ENCODE measurements around the gene MAGI2. TPM values are rescaled to one million over a fixed set of nuclear protein-coding genes. Genes with fewer than 3 reads are reported as not detected.

The MAGI2 gene
- total RNA-seq, 1 experiment from 2014 or later = 14.3 TPM

DNA sequence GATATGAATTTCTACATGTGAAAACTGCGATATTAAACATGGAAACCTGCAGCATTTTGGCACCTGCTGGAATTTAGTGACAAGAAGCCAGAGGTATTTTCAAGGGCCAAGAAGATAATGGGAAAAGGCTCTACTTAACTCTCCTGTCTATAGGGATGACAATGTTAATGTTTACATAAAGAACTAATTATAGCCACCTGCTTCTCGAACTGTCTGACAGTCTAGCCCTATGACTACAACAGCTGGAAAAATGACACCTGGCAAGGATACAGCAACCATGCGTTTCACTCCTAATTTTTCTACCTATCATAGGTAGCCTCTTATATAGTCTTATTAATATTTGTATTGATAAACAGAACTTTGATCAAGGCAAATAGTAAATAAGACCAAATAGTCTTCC lies 49.6 kb downstream of the MAGI2 start:
- H3K23ac ChIP-seq (ENCODE audit: insufficient read length, low read depth, low read length) = no peak overlapping the region
- H2BK12ac ChIP-seq (ENCODE audit: insufficient read length, low read depth, low read length) = no peak overlapping the region
- H3K79me1 ChIP-seq (ENCODE audit: insufficient read depth, low read depth, low read length, poor library complexity, severe bottlenecking) = no peaks in the 10 kb centered on the region
- H3K79me2 ChIP-seq (ENCODE audit: insufficient read depth, low read length) = no peaks in the 10 kb centered on the region
- H2AFZ ChIP-seq (ENCODE audit: low read length) = no peak overlapping the region
- H2BK5ac ChIP-seq (ENCODE audit: insufficient read length, low read length) = no peak overlapping the region
- no peak overlapping the region for H3T11ph ChIP-seq (ENCODE audit: low read length)
- no peak overlapping the region for H3K56ac ChIP-seq (ENCODE audit: insufficient read length, low read depth, low read length)
- H3K27me3 Mint-ChIP-seq (ENCODE audit: low read depth) = no peaks in the 10 kb centered on the region
- no peak overlapping the region for H2BK15ac ChIP-seq (ENCODE audit: low read depth, low read length)
- H3K4ac ChIP-seq (ENCODE audit: low read depth, low read length) = no peak overlapping the region
- no peaks in the 10 kb centered on the region for H4K20me1 ChIP-seq (ENCODE audit: control insufficient read depth, insufficient read depth, insufficient read length)
- H3K23me2 ChIP-seq (ENCODE audit: insufficient read length, low read depth, low read length, poor library complexity, severe bottlenecking) = no peaks in the 10 kb centered on the region
- H4K5ac ChIP-seq (ENCODE audit: insufficient read length, low read depth, low read length) = no peak overlapping the region
- no peaks in the 10 kb centered on the region for H3K36me3 Mint-ChIP-seq (ENCODE audit: insufficient read depth in 1 of 3, low read depth in 3 of 3)
- H3K4me2 ChIP-seq (ENCODE audit: insufficient read depth, insufficient read length, low read length) = no peak overlapping the region
- H3K4me1 Mint-ChIP-seq = no peaks in the 10 kb centered on the region
- no peaks in the 10 kb centered on the region for H3K9me3 Mint-ChIP-seq
- H3K18ac ChIP-seq (ENCODE audit: insufficient read length, low read depth, low read length) = no peak overlapping the region
- no peak overlapping the region for H3K9ac ChIP-seq (ENCODE audit: extremely low read depth, insufficient read length, low read length)
- no peak for DNase-seq
- no peaks in the 10 kb centered on the region for H3K27me3 ChIP-seq (ENCODE audit: insufficient read depth, low read length)
- no CpG with 5 or more reads among the region's 3 CpGs for WGBS (ENCODE audit: extremely low coverage, insufficient read length, low lambda C conversion rate)
- no peak overlapping the region for H3K14ac ChIP-seq (ENCODE audit: insufficient read depth, low read length)
- no peak overlapping the region for H2BK20ac ChIP-seq (ENCODE audit: low read depth, low read length, poor library complexity, severe bottlenecking)
- no peak overlapping the region for H4K8ac ChIP-seq (replicated peaks; ENCODE audit: insufficient read length, low read depth, low read length)
- no peak overlapping the region for H3K27ac ChIP-seq (ENCODE audit: insufficient read length, low read depth, low read length)
- TF ChIP-seq, protein P1, sequence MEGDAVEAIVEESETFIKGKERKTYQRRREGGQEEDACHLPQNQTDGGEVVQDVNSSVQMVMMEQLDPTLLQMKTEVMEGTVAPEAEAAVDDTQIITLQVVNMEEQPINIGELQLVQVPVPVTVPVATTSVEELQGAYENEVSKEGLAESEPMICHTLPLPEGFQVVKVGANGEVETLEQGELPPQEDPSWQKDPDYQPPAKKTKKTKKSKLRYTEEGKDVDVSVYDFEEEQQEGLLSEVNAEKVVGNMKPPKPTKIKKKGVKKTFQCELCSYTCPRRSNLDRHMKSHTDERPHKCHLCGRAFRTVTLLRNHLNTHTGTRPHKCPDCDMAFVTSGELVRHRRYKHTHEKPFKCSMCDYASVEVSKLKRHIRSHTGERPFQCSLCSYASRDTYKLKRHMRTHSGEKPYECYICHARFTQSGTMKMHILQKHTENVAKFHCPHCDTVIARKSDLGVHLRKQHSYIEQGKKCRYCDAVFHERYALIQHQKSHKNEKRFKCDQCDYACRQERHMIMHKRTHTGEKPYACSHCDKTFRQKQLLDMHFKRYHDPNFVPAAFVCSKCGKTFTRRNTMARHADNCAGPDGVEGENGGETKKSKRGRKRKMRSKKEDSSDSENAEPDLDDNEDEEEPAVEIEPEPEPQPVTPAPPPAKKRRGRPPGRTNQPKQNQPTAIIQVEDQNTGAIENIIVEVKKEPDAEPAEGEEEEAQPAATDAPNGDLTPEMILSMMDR (conservative IDR thresholded peaks at IDR 0.05) = no peak
- H3K4me3 Mint-ChIP-seq = no peak overlapping the region
- H4K91ac ChIP-seq (ENCODE audit: insufficient read length, low read depth, low read length) = no peak overlapping the region
- H3K4me1 ChIP-seq (ENCODE audit: insufficient read depth, low read length) = no peaks in the 10 kb centered on the region
- H3K9me3 ChIP-seq (ENCODE audit: control insufficient read depth, low read depth, low read length) = no peaks in the 10 kb centered on the region
- no peak overlapping the region for H3K27ac Mint-ChIP-seq
- H2BK120ac ChIP-seq (ENCODE audit: low read depth, low read length, poor library complexity, severe bottlenecking) = no peak overlapping the region
- H2AK5ac ChIP-seq (ENCODE audit: insufficient read length, low read length) = no peak overlapping the region
